ENCODE results near the gene CHAT.

Gene CHAT

GRCh38 chr10:49613882-49614241, at the start of gene CHAT:
Gene CHAT (plus strand): TSS chr10:49614037. CDS start chr10:49614190, 153 bp downstream.
- DNase-seq (ENCODE audit: low spot score), result no peak

DNA sequence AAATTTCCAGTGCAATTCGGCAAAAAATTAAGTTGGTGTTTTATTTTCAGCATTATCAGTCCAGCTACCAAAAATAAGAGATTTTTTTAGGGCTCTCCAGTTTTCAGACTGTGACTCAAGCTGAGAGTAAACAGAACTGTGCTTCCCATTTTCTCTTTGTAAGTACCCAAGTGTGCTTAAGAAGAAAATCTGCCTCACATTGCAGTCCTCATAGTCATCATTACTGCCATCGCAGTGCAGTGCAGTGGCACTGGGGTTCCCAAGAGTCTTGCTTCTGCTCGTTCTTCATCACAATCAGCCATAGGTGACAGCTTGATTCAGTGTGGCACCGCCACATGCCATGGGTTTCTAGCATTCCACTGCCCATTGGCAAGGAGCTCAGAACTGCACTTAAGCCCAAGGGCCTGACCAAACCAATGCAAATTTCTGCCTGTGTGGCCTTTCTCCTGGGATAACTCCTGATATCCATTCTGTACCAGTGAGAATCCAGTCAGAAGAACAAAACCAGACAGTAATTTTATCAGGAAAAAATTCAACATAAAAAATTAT, 49.3 kb upstream of the CHAT start:
- DNase-seq (ENCODE audit: low spot score), result no peak

DNA sequence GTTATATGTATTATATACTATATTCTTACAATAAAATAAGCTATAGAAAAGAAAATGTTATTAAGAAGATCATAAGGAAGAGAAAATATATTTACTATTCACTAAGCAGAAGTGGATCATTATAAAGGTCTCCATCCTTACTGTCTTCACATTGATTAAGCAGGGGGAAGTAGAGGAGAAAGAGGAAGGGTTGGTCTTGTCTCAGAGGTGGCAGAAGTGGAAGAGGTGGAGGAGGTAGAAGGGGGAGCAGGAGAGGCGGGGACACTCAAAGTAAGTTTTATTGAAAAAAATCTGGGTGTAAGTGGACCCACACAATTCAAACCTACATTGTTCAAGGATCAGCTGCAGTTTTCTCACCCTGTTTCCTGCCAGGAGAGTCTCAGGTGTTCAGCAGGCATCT, 46.0 kb upstream of the CHAT start:
- no peak for DNase-seq (ENCODE audit: low spot score)

DNA sequence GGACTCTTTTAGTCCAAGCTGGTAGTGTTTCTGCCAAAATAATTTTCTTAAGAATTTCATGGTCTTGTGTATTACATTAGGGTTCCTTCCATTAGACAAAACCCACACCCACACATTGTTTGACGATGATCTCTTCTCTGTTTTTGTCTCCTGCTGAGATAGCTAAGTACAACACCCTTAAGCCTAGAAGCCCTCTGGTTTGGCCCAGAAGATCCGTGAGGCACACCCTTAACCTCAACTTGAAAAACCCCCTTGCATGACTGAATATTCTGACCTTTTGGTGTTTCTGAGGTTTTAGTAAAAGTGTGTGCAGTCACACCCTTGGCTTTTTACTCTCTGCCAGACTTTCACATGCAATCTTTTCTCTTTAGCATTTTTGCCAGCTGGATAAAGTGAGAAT, 45.6 kb upstream of the CHAT start:
- no peak for DNase-seq (ENCODE audit: low spot score)

DNA sequence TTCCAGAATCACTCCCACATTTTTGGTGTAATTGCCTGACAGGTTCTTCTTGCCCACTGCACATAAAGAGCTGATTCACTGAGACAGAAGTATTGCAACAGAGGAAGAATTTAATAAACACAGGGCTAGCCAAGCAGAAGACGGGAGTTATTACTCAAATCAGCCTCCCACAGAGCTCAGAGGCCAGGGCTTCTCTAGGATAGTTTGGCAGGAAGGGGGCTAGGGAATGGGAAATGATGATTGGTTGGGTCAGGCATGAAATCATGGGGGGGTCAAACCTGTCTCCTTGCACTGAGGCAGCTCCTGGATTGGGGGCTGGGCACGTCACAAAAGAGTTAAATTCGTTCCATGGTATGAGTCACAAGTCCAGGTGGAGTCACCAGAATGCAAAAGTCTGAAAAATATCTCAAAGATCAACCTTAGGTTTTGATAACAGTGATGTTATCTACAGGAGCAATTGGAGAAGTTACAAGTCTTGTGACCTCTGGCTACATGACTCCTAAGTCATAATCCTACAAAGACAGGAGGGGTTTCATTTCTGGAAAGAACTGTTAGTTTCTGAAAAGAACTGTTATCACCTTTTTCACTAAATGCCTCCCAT, 44.7 kb upstream of the CHAT start:
- DNase-seq (ENCODE audit: low spot score), result no peak

DNA sequence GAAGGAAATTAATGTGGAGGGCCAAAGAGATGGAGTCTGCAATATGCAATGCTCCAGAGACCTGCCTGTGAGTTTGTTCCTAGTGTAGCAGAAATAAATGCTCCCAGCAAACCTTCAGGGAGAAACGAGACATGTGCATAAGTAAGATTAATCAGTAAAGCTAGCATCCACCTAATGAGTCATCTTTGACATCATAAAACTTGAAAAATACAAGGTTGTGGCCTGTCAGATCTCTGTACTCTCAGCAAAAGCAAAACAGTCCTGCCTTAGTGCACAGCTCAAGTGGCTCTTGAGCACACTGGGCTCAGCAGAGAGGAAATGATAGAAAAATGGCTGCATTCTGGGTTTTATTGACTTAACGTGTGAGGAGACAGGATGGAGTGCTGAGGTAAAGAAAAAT, 42.4 kb upstream of the CHAT start:
- DNase-seq (ENCODE audit: low spot score), result no peak

- no peak for DNase-seq (ENCODE audit: low spot score)
Observed at GRCh38 chr10:49572594-49573114, 41.2 kb upstream of the CHAT start.

- no peak for DNase-seq (ENCODE audit: low spot score)
Observed at GRCh38 chr10:49575489-49576072, 38.3 kb upstream of the CHAT start.

GRCh38 chr10:49577182-49577925, 36.5 kb upstream of the CHAT start:
- DNase-seq (ENCODE audit: low spot score), result no peak

- DNase-seq (ENCODE audit: low spot score), result no peak
Observed at GRCh38 chr10:49578392-49578791, 35.4 kb upstream of the CHAT start.

DNA sequence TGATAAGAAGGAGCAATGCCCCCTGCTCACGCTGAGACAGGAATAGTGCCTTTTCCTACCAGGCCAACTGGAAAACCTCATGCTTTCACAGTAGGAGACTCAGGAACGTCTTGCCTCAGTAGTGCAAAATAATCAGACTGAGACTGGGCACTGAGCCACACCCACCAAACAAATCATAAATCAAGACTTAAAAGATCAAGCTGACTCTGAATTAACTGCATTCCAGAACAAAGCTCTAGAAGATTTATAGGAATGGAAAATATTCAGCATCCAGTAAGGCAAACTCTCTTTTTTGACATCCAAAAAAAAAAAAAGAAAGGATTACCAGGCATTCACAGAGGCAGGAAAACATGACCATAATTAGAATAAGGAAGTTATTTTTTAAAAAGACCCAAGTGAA, 34.2 kb upstream of the CHAT start:
- DNase-seq (ENCODE audit: low spot score), result no peak

GRCh38 chr10:49585387-49585786, 28.4 kb upstream of the CHAT start:
- DNase-seq (ENCODE audit: low spot score), result no peak

GRCh38 chr10:49587981-49588380, 25.9 kb upstream of the CHAT start:
- no peak for DNase-seq (ENCODE audit: low spot score)

GRCh38 chr10:49592726-49593563, 20.9 kb upstream of the CHAT start:
- peak; percentile 67 for DNase-seq (ENCODE audit: low spot score)

DNA sequence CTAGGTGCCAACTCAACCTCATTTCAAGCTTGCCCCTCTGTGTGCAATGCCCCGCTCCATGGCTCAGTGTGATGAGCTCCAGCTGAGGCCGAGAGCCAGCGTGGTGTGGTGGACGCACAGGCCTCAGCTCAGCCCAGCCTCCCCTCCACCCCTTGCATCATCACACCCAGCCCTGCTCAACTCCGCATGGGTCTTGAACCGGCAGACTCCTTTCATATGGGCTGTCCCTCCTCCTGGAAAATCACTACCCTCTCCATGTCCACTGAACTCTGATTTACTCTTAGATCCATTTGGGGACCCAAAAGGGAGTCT, 20.3 kb upstream of the CHAT start:
- no peak for DNase-seq (ENCODE audit: low spot score)

- DNase-seq (ENCODE audit: low spot score), result no peak
Observed at GRCh38 chr10:49593998-49594397, 19.8 kb upstream of the CHAT start.

DNA sequence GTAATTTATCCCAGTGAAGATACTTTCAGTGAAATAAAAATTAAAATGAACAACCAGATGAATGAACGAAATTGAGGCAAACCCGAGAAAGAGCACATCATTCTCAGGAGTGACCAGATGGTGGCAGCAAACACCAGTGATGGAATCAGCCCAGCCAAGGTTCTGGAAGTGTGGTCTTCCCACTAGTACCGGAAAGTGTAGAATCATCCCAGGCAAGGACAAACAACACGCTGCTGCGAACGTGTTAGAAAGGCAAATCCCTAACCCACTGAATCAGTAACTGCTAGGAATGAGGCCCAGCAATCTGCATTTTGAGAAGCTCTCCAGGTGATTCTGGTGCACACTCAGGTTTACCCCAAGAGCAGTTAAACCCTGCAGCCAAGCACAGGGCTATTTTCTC, 19.2 kb upstream of the CHAT start:
- DNase-seq (ENCODE audit: low spot score), result peak; percentile 48

- DNase-seq (ENCODE audit: low spot score), result no peak
Observed at GRCh38 chr10:49595003-49595712, 18.7 kb upstream of the CHAT start.

- DNase-seq (ENCODE audit: low spot score), result no peak
Observed at GRCh38 chr10:49595713-49596492, 17.9 kb upstream of the CHAT start.

DNA sequence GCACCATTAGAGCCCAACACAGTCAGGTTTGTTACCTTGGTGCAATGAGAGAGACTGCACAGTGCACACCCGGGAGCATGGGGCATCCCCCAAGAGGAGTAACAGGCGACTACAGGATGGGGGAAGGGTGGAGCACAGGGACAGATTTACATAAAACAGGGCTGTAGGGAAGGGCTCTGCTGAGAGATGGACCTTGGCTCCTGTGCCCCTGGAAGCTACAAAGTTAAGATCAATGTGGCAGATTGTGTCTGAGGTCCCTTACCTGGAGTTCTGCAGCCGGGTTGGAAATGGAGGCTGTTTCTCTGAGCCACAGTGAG, 17.4 kb upstream of the CHAT start:
- DNase-seq (ENCODE audit: low spot score), result no peak

DNA sequence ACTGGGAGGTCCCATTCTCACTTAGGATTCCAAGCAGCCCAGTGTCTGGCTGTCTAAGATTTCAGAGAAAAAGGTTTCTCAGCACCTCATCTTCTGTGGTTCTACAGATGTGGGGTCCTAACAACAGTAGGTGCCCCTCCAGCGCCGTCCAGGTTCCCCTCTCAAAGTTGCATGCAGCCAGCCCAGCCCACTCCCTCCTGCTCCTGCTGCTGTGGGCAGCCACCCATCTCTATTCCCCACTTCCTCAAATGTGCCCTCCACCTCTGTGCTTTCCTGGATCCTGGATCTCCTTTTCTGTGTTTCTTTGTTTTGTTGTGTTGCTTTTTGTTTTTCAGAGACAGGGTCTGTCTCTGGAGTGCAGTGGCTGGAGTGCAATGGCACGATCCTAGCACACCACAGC, 17.0 kb upstream of the CHAT start:
- DNase-seq (ENCODE audit: low spot score), result no peak
